HepG2 (cell line): ENCODE data around the gene PADI4. TPM values are rescaled to one million over a fixed set of nuclear protein-coding genes. Genes with fewer than 3 reads are reported as not detected.

Source experiments
- ATAC-seq: fragments of 200-7000 bp; cut with Tn5 transposase; 3 replicates; pipeline ENCODE4 v1.9.1; 2020; ENCODE audit warnings: mild to moderate bottlenecking, moderate library complexity
- BruUV-seq: library from RNA; stranded (reverse); fragments of 400-500 nt; replicated peaks from 2 replicates; lab custom pipeline; 2021; lab: Mats Ljungman, UMichigan
- CTCF ChIA-PET: fragments of 300-600 bp; formaldehyde crosslinking; extraction: SDS; loops from one replicate; lab custom pipeline; 2021; ENCODE audit warnings: low total read pairs, inconsistent platforms, low intra/inter-chr PET ratio; lab: Yijun Ruan, JAX
- POLR2A ChIA-PET: fragments of 350-600 bp; sonication (Branson Sonifier 250); formaldehyde crosslinking; loops from one replicate; lab custom pipeline; 2020; ENCODE audit warnings: antibody characterized with exemption, inconsistent platforms; lab: Yijun Ruan, JAX
- DNase-seq: peaks from one replicate; pipeline ENCODE4 v3.0.0-alpha.2; 2015; ENCODE audit warnings: low spot score
- FAIRE-seq: peaks from 3 replicates; lab custom pipeline; 2011; peaks lifted over from hg19 to GRCh38; lab: Jason Lieb, UNC
- H2AFZ ChIP-seq: one replicate; pipeline ENCODE4 v1.6.1; 2011; ENCODE audit warnings: low read length, inconsistent platforms
- H3K27ac ChIP-seq: fragments of 300-600 bp; 3 replicates; pipeline ENCODE4 v1.8.0; 2011; ENCODE audit warnings: mixed run types, mild to moderate bottlenecking, mixed read lengths, low read length, inconsistent platforms; ENCODE audit not compliant: insufficient read depth; ENCODE audit errors: extremely low read length
- H3K27me3 ChIP-seq, 2 experiments: fragments of 200-600 bp in 1 of 2; 2 replicates in 1 of 2; 3 replicates in 1 of 2; pipeline versions ENCODE4 v1.6.0 to v1.8.0; 2011; ENCODE audit warnings: low read length in 2 of 2, mild to moderate bottlenecking in 2 of 2, moderate library complexity in 2 of 2, inconsistent platforms in 1 of 2; ENCODE audit not compliant: insufficient read depth in 2 of 2, control insufficient read depth in 1 of 2
- H3K36me3 ChIP-seq, 2 experiments: fragments of 200-600 bp in 1 of 2; replicated peaks in 1 of 2; 2 replicates in 1 of 2; 3 replicates in 1 of 2; pipeline versions ENCODE4 v1.5.1 to v1.8.0; 2011; ENCODE audit warnings: low read length in 2 of 2, inconsistent platforms in 1 of 2; ENCODE audit not compliant: insufficient read depth in 2 of 2, control insufficient read depth in 1 of 2
- H3K4me1 ChIP-seq: 2 replicates; pipeline ENCODE4 v1.5.1; 2012; ENCODE audit warnings: low read length, inconsistent platforms; ENCODE audit not compliant: insufficient read depth
- H3K4me2 ChIP-seq: 2 replicates; pipeline ENCODE4 v1.6.0; 2011; ENCODE audit warnings: low read depth, low read length, inconsistent platforms
- H3K4me3 ChIP-seq, 3 experiments: fragments of 200-600 bp in 1 of 3; sonication (generic), shearing (Covaris generic) in 1 of 3; replicated peaks in 1 of 3; 2 replicates each; pipeline ENCODE4 v1.5.1; 2011 to 2016; ENCODE audit warnings: low read length in 3 of 3, inconsistent platforms in 2 of 3, low read depth in 2 of 3, mild to moderate bottlenecking in 2 of 3, control low read depth in 1 of 3, mixed read lengths in 1 of 3; ENCODE audit not compliant: insufficient read depth in 1 of 3
- H3K79me2 ChIP-seq: one replicate; pipeline ENCODE4 v1.6.1; 2011; ENCODE audit warnings: low read length, inconsistent platforms; ENCODE audit not compliant: insufficient read depth
- H3K9ac ChIP-seq: 2 replicates; pipeline ENCODE4 v1.6.0; 2011; ENCODE audit warnings: mild to moderate bottlenecking, low read depth, low read length, inconsistent platforms; ENCODE audit not compliant: insufficient read depth
- H3K9me3 ChIP-seq: 2 replicates; pipeline ENCODE4 v1.5.1; 2012; ENCODE audit warnings: mild to moderate bottlenecking, low read length
- H4K20me1 ChIP-seq: 2 replicates; pipeline ENCODE4 v1.6.0; 2011; ENCODE audit warnings: inconsistent platforms, mild to moderate bottlenecking, low read length, moderate library complexity; ENCODE audit not compliant: insufficient read depth
- EED ChIP-seq: sonication (generic); formaldehyde crosslinking; IDR thresholded peaks from 2 replicates; pipeline ENCODE4 v1.5.0; 2020; ENCODE audit warnings: mild to moderate bottlenecking, missing genetic modification reagents
- FOXM1 ChIP-seq: sonication (generic); formaldehyde crosslinking; IDR thresholded peaks from 2 replicates; pipeline ENCODE4 v1.5.0; 2020; ENCODE audit warnings: missing genetic modification reagents
- HIC2 ChIP-seq: sonication (generic); formaldehyde crosslinking; IDR thresholded peaks from 2 replicates; pipeline ENCODE4 v1.9.0; 2022; ENCODE audit warnings: low read depth, missing genetic modification reagents
- MZF1 ChIP-seq: sonication (generic); formaldehyde crosslinking; IDR thresholded peaks from 2 replicates; pipeline ENCODE4 v1.8.1; 2023; ENCODE audit warnings: mild to moderate bottlenecking, missing genetic modification reagents, borderline replicate concordance
- PPARG ChIP-seq: conservative IDR thresholded peaks from 2 replicates; pipeline ENCODE4 v1.6.1; 2016; ENCODE audit warnings: missing biosample characterization, missing genetic modification reagents
- TBX3 ChIP-seq: fragments of 450-650 bp; IDR thresholded peaks from 2 replicates; pipeline ENCODE4 v1.6.1; 2017; ENCODE audit warnings: antibody characterized with exemption, mild to moderate bottlenecking, inconsistent platforms, borderline replicate concordance
- TEF ChIP-seq: sonication (generic); formaldehyde crosslinking; IDR thresholded peaks from 2 replicates; pipeline ENCODE4 v1.5.0; 2020; ENCODE audit warnings: missing genetic modification reagents
- ZBTB42 ChIP-seq: sonication (generic); formaldehyde crosslinking; IDR thresholded peaks from 2 replicates; pipeline ENCODE4 v1.5.0; 2020; ENCODE audit warnings: mild to moderate bottlenecking, missing genetic modification reagents
- ZBTB46 ChIP-seq: sonication (generic); formaldehyde crosslinking; IDR thresholded peaks from 2 replicates; pipeline ENCODE4 v1.4.0; 2020; ENCODE audit warnings: mild to moderate bottlenecking, missing genetic modification reagents, borderline replicate concordance
- ZFP41 ChIP-seq: sonication (generic); formaldehyde crosslinking; IDR thresholded peaks from 2 replicates; pipeline ENCODE4 v1.4.0; 2020; ENCODE audit warnings: mild to moderate bottlenecking, missing genetic modification reagents, borderline replicate concordance
- ZNF160 ChIP-seq: sonication (generic); formaldehyde crosslinking; IDR thresholded peaks from 2 replicates; pipeline ENCODE4 v1.8.0; 2022; ENCODE audit warnings: mild to moderate bottlenecking, inconsistent platforms, missing genetic modification reagents
- ZNF451 ChIP-seq: sonication (generic); formaldehyde crosslinking; IDR thresholded peaks from 2 replicates; pipeline ENCODE4 v1.5.0; 2020; ENCODE audit warnings: mild to moderate bottlenecking, missing genetic modification reagents
- WGBS: methylation state at CpG from one replicate; pipeline ENCODE4 v1.1.6; 2017; ENCODE audit warnings: low lambda C conversion rate; 5-methylcytosine and 5-hydroxymethylcytosine counted together
- in situ Hi-C: cut with HindIII; loops from 2 replicates; pipeline ENCODE4 v1.10.0; 2017; ENCODE audit warnings: low pct_unique_long_range_greater_than_20kb; ENCODE audit not compliant: extremely low pct_ligation_motif_present
- intact Hi-C: fragments of 100-400 bp; cut with micrococcal nuclease; formaldehyde crosslinking; loops from one replicate; pipeline ENCODE4 v1.10.0; 2022; ENCODE audit not compliant: unreplicated experiment
- polyA plus RNA-seq, 8 experiments: library from polyadenylated mRNA; depleted of rRNA in 3 of 8; stranded (reverse) in 7 of 8; unstranded in 1 of 8; fragments of >200 nt; fragmentation: Illumina TruSeq in 4 of 8; extraction: Trizol in 4 of 8; gene quantifications; 2 replicates each; pipeline versions ENCODE4 v1.2.1 to v1.2.3, GENCODE V29; 2011 to 2016; ENCODE audit warnings: low read depth in 4 of 8, missing spikeins in 1 of 8, mixed read lengths in 1 of 8; ENCODE audit not compliant: insufficient read depth in 1 of 8
- total RNA-seq, 5 experiments: library from RNA; depleted of rRNA; stranded (reverse); fragments of >200 nt; fragmentation: Illumina TruSeq; extraction: Trizol; gene quantifications; 2 replicates each; pipeline ENCODE4 v1.2.3, GENCODE V29; 2016; ENCODE audit warnings: low read depth in 1 of 5
- TF ChIP-seq, protein P1 (sequence below): sonication (generic); formaldehyde crosslinking; IDR thresholded peaks from 2 replicates; pipeline ENCODE4 v1.4.0; 2020; ENCODE audit warnings: missing genetic modification reagents, borderline replicate concordance
- TF ChIP-seq, protein P2 (sequence below): sonication (generic); formaldehyde crosslinking; IDR thresholded peaks from 2 replicates; pipeline ENCODE4 v1.5.1; 2020; ENCODE audit warnings: mild to moderate bottlenecking, missing genetic modification reagents, moderate library complexity

Gene PADI4
- total and polyA plus RNA-seq, 2 of the 13 experiments (the other 11 are each of a cell fraction or from before 2014, with no cell fraction given) = 0.04 TPM

GRCh38 chr1:17265162-17265561 lies 42.8 kb upstream of the PADI4 start:
- H3K9me3 ChIP-seq = no peaks in the 10 kb centered on the region
- intact Hi-C loops = no loop called here
- no peak overlapping the region for H3K4me3 ChIP-seq
- CTCF ChIA-PET = no interaction called here
- H3K79me2 ChIP-seq = no peaks in the 10 kb centered on the region
- H3K27me3 ChIP-seq = peaks cover 0 to under 1% of the 10 kb centered on the region in 2 experiments; a peak in 2 of 5 replicates
- H3K36me3 ChIP-seq = no peaks in the 10 kb centered on the region
- H3K9ac ChIP-seq = no peak overlapping the region
- no peak overlapping the region for H3K4me2 ChIP-seq
- FAIRE-seq (no peak), DNase-seq (no peak), ATAC-seq (no peak)
- POLR2A ChIA-PET = no interaction called here
- BruUV-seq = no TSS peak
- no peak overlapping the region for H3K27ac ChIP-seq
- H3K4me1 ChIP-seq = no peaks in the 10 kb centered on the region
- H2AFZ ChIP-seq = no peak overlapping the region
- 8% methylated on average over 2 of the region's 2 CpGs for WGBS
- in situ Hi-C loops = no loop called here
- H4K20me1 ChIP-seq = no peaks in the 10 kb centered on the region
- no peak for TF ChIP-seq TEF (CRISPR knock-in tag)
- TF ChIP-seq ZNF160 = no peak
- TF ChIP-seq FOXM1 (CRISPR knock-in tag) = no peak
- no peak for TF ChIP-seq EED
- TF ChIP-seq MZF1 (CRISPR knock-in tag) = no peak
- no peak for TF ChIP-seq PPARG (CRISPR knock-in tag)
- TF ChIP-seq TBX3 = no peak
- TF ChIP-seq, protein P1, sequence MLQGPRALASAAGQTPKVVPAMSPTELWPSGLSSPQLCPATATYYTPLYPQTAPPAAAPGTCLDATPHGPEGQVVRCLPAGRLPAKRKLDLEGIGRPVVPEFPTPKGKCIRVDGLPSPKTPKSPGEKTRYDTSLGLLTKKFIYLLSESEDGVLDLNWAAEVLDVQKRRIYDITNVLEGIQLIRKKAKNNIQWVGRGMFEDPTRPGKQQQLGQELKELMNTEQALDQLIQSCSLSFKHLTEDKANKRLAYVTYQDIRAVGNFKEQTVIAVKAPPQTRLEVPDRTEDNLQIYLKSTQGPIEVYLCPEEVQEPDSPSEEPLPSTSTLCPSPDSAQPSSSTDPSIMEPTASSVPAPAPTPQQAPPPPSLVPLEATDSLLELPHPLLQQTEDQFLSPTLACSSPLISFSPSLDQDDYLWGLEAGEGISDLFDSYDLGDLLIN (CRISPR knock-in tag) = no peak
- TF ChIP-seq ZNF451 (CRISPR knock-in tag) = no peak
- TF ChIP-seq HIC2 (CRISPR knock-in tag) = no peak
- TF ChIP-seq ZFP41 (CRISPR knock-in tag) = no peak
- no peak for TF ChIP-seq ZBTB46
- TF ChIP-seq, protein P2, sequence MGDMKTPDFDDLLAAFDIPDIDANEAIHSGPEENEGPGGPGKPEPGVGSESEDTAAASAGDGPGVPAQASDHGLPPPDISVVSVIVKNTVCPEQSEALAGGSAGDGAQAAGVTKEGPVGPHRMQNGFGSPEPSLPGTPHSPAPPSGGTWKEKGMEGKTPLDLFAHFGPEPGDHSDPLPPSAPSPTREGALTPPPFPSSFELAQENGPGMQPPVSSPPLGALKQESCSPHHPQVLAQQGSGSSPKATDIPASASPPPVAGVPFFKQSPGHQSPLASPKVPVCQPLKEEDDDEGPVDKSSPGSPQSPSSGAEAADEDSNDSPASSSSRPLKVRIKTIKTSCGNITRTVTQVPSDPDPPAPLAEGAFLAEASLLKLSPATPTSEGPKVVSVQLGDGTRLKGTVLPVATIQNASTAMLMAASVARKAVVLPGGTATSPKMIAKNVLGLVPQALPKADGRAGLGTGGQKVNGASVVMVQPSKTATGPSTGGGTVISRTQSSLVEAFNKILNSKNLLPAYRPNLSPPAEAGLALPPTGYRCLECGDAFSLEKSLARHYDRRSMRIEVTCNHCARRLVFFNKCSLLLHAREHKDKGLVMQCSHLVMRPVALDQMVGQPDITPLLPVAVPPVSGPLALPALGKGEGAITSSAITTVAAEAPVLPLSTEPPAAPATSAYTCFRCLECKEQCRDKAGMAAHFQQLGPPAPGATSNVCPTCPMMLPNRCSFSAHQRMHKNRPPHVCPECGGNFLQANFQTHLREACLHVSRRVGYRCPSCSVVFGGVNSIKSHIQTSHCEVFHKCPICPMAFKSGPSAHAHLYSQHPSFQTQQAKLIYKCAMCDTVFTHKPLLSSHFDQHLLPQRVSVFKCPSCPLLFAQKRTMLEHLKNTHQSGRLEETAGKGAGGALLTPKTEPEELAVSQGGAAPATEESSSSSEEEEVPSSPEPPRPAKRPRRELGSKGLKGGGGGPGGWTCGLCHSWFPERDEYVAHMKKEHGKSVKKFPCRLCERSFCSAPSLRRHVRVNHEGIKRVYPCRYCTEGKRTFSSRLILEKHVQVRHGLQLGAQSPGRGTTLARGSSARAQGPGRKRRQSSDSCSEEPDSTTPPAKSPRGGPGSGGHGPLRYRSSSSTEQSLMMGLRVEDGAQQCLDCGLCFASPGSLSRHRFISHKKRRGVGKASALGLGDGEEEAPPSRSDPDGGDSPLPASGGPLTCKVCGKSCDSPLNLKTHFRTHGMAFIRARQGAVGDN (CRISPR knock-in tag) = no peak
- TF ChIP-seq ZBTB42 (CRISPR knock-in tag) = no peak
